MM.1S (cell line): ENCODE data around the gene SGPL1.

Source experiments
- CTCF ChIP-seq: fragments of 300-600 bp; sonication (generic); IDR thresholded peaks from 2 replicates; pipeline ENCODE4 v1.5.1; 2016; ENCODE audit warnings: antibody characterized with exemption, low read length, mixed read lengths
- EZH2phosphoT487 ChIP-seq: fragments of 300-600 bp; sonication (generic); IDR thresholded peaks from 2 replicates; pipeline ENCODE4 v1.6.1; 2018; ENCODE audit warnings: antibody characterized with exemption, low read length

GRCh38 chr10:70778267-70778924, 37.4 kb upstream of the SGPL1 start:
- no peak for TF ChIP-seq CTCF
- TF ChIP-seq EZH2phosphoT487 = no peak
